Coronary artery (tissue), 2 donors: ENCODE results near the gene KCNT1.

ENCODE experiments used
- DNase-seq: peaks from one replicate; pipeline ENCODE4 v3.0.0-alpha.2; 2017; ENCODE audit warnings: low spot score
- H3K27ac ChIP-seq, 2 donors: fragments of 200-600 bp; sonication (generic); one replicate each; pipeline ENCODE4 v1.5.1; 2016 to 2019
- H3K4me3 ChIP-seq: fragments of 200-600 bp; sonication (generic); 2 replicates; pipeline ENCODE4 v1.5.1; 2016; ENCODE audit warnings: mild to moderate bottlenecking, moderate library complexity
- CTCF ChIP-seq: fragments of 200-600 bp; sonication (generic); IDR thresholded peaks from one replicate; pipeline ENCODE4 v1.5.1; 2019; ENCODE audit warnings: antibody characterized with exemption

The KCNT1 gene

DNA sequence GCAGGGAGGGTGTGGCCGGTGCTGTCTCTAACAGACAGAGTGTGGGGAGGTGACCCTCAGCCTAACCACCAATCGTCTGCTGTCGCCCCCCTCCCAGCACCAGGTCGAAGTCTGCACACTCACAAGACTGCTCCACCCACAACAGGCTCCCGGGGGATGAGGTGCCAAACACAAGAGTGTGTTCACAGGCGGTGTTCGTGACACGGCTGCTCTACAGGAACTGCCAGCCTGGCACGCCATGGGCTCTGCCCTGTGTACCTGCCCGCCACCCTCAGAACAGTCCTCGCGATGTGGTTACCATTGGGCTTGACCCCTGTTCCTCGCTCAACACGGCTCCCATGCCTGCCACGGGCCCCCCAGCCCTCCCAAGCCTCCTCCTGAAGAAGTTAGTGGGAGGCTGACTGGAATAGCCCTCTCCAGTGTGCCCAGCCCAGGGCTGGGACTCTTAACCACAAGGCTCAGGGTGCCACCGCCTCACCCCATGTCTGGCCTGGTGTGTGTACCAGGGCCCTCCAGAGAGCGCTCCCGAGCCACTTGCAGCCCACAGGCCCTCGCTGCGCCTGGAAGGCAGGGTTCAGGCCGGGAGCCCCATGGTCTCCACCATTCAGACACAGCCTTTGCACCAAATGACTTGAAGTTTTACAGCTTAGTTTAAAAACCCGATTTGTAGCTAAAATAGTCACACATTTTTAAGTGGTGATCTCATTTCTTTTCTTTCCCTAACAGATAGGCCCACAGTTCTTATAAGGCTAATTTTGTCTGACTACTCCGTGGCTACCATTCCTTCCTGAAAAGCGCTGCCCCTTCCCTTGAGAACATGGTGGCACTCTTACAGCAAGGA is 102.8 kb downstream of the KCNT1 start:
- DNase-seq, result no peak
- Histone ChIP-seq H3K4me3 (no peak overlapping the region), H3K27ac (peak overlapping the region in 1 of 2 donors; percentile 75)
- no peak for TF ChIP-seq CTCF

DNA sequence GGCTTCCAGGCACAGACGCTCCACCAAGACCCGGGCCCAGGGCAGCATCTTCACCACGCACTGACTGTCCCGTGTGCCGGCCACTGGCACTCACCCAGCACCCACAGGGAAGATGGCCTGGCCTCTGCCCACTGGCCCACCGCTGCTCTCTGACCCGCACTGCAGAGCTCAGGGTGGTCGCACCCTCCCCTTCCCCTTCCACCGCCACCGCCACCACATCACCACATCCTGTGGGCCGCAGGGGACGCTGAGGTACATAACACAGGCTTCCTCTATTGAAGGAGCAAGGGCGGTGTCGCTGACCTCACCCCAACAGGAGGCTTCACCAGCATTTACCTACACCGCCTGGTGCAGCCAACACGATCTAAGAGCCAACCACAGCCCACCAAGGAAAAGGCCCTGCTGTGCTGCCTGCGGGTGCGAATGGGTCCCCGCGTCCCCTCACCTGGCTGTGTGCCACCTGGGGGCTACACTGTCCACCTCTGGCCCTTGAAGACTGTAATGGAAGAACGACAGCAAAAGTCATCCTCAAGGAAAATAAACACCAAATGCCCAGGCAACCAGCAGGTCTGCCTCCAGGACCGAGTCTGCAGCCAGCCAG is 103.5 kb downstream of the KCNT1 start:
- Histone ChIP-seq H3K4me3 (no peak overlapping the region), H3K27ac (peak overlapping the region in 1 of 2 donors; percentile 55)
- no peak for DNase-seq
- no peak for TF ChIP-seq CTCF

- Histone ChIP-seq H3K4me3 (no peak overlapping the region), H3K27ac (no peak overlapping the region)
- no peak for DNase-seq
- TF ChIP-seq CTCF, result no peak
Observed at GRCh38 chr9:135809166-135809565, 107.2 kb downstream of the KCNT1 start.

GRCh38 chr9:135810806-135811575 is 109.0 kb downstream of the KCNT1 start:
- DNase-seq, result no peak
- Histone ChIP-seq H3K27ac (no peak overlapping the region), H3K4me3 (no peak overlapping the region)
- TF ChIP-seq CTCF, result no peak

DNA sequence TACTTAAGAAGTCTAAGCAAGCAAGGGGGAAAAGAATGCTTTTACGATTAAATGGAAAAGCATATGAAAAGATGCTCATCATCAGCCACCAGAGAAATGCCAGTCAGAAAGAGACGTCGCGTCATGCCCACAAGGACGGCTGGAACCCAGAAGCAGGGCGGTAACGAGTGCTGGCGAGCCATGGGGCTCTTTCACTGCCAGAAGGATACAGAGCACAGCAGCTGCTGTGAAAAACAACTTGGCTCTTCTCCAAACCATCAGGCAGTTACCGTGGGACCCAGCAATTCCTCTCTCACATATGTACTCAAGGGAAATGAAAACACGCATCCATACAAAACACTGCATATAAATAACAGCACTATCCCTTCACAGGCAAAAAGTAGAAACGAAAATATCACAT is 109.8 kb downstream of the KCNT1 start:
- no peak overlapping the region for H3K4me3 ChIP-seq
- DNase-seq, result no peak
- no peak overlapping the region for H3K27ac ChIP-seq
- no peak for TF ChIP-seq CTCF

GRCh38 chr9:135812961-135813360 is 111.0 kb downstream of the KCNT1 start:
- no peak overlapping the region for H3K27ac ChIP-seq
- no peak overlapping the region for H3K4me3 ChIP-seq
- TF ChIP-seq CTCF, result no peak
- DNase-seq, result no peak
